GM12878 (cell line): ENCODE measurements around the gene DPM2. TPM values are rescaled to one million over a fixed set of nuclear protein-coding genes. Genes with fewer than 3 reads are reported as not detected.

ENCODE experiments used
- BCLAF1 ChIP-seq: fragments of 450-650 bp; IDR thresholded peaks from 2 replicates; pipeline ENCODE4 v1.6.1; 2017; ENCODE audit warnings: antibody characterized with exemption, mild to moderate bottlenecking, moderate library complexity
- CTCF ChIP-seq, 3 experiments: IDR thresholded peaks in 2 of 3; conservative IDR thresholded peaks in 1 of 3; 2 replicates each; pipeline ENCODE4 v1.5.1; 2011; ENCODE audit warnings: low read depth in 3 of 3, low read length in 3 of 3, mild to moderate bottlenecking in 3 of 3, control low read depth in 2 of 3, moderate library complexity in 2 of 3, inconsistent platforms in 1 of 3, mixed read lengths in 1 of 3; ENCODE audit not compliant: control insufficient read depth in 2 of 3, insufficient read depth in 1 of 3; ENCODE audit errors: extremely low read depth in 1 of 3
- EGR1 ChIP-seq, 2 experiments: IDR thresholded peaks; 1 replicate in 1 of 2; 2 replicates in 1 of 2; pipeline ENCODE4 v1.6.1; 2011 to 2012; ENCODE audit warnings: low read depth in 2 of 2, low read length in 2 of 2, borderline replicate concordance in 1 of 2, mild to moderate bottlenecking in 1 of 2, moderate library complexity in 1 of 2
- FOXK2 ChIP-seq: fragments of 450-650 bp; IDR thresholded peaks from 2 replicates; pipeline ENCODE4 v1.6.1; 2017; ENCODE audit warnings: mild to moderate bottlenecking, moderate library complexity
- IRF4 ChIP-seq: IDR thresholded peaks from 2 replicates; pipeline ENCODE4 v1.6.1; 2011; ENCODE audit warnings: low read depth, low read length
- NR2C1 ChIP-seq: fragments of 450-650 bp; IDR thresholded peaks from 2 replicates; pipeline ENCODE4 v1.6.1; 2017; ENCODE audit warnings: antibody characterized with exemption, mild to moderate bottlenecking, moderate library complexity
- POLR2A ChIP-seq: IDR thresholded peaks from 2 replicates; pipeline ENCODE4 v1.6.1; 2011; ENCODE audit warnings: low read depth, mild to moderate bottlenecking, low read length
- RUNX3 ChIP-seq: IDR thresholded peaks from 2 replicates; pipeline ENCODE4 v1.6.1; 2012; ENCODE audit warnings: low read length, inconsistent platforms
- TCF12 ChIP-seq: IDR thresholded peaks from 2 replicates; pipeline ENCODE4 v1.6.1; 2011; ENCODE audit warnings: low read depth, mild to moderate bottlenecking, low read length
- polyA plus RNA-seq, 11 experiments: library from polyadenylated mRNA; depleted of rRNA in 4 of 11; unstranded in 6 of 11; stranded (reverse) in 5 of 11; fragments of >200 nt; fragmentation: Nextera tagmentation in 4 of 11; fragmentation: Illumina TruSeq in 1 of 11; extraction: Ambion mirVana in 4 of 11; extraction: Trizol in 1 of 11; gene quantifications; 1 replicate in 1 of 11; 2 replicates in 10 of 11; pipeline versions ENCODE4 v1.2.1 to v1.2.3, GENCODE V29; 2011 to 2016; ENCODE audit warnings: inconsistent platforms in 2 of 11, missing spikeins in 2 of 11, low read depth in 1 of 11
- total RNA-seq, 4 experiments: library from RNA; depleted of rRNA in 3 of 4; stranded (reverse); fragments of >200 nt in 3 of 4; fragmentation: Illumina TruSeq in 1 of 4; extraction: Trizol in 1 of 4; gene quantifications; 2 replicates each; pipeline versions ENCODE4 v1.2.1 to v1.2.3, GENCODE V29; 2013 to 2021

Gene DPM2
- total and polyA plus RNA-seq, 10 of the 15 experiments (the other 5 are each of a cell fraction or from before 2014, with no cell fraction given) = 22.7 to 77.9 (median 44.7) TPM

- TF ChIP-seq CTCF (IDR thresholded peaks at IDR 0.05 in 2 of 3, conservative IDR thresholded peaks at IDR 0.05 in 1 of 3; ENCODE audit: control insufficient read depth in 2 of 3, extremely low read depth in 1 of 3, insufficient read depth in 1 of 3, low read depth in 3 of 3, low read length in 3 of 3) (peak; percentile 72 to 96 (median 92)), POLR2A (no peak; the same call in none of the 2 replicates), FOXK2 (no peak), TCF12 (0 out of 2 replicates have a peak, but pooled peaks have one; percentile 30), IRF4 (0 out of 2 replicates have a peak, but pooled peaks have one; percentile 16), EGR1 (IDR thresholded peaks at IDR 0.05; ENCODE audit: borderline replicate concordance in 1 of 2, low read depth in 2 of 2, low read length in 2 of 2) (peak in 1 of 2 experiments; percentile 75; a peak in 1 of 3 replicates), RUNX3 (no peak), NR2C1 (no peak), BCLAF1 (no peak)
These were observed 6.1 kb upstream of the DPM2 start (continued) for GRCh38 chr9:127943731-127944144.
